Right renal cortex interstitium (tissue), 3 donors: Measurements from ENCODE around the gene ANHX. TPM values are rescaled to one million over a fixed set of nuclear protein-coding genes. Genes with fewer than 3 reads are reported as not detected.
"Not testable (repeated sequence)": the region's sequence is repeated elsewhere in the genome, so short reads cannot be mapped to it uniquely, and the experiment has no call there.

Source experiments
- DNase-seq, 3 donors: peaks; one replicate each; pipeline ENCODE4 v3.0.0-alpha.2; 2013; ENCODE audit warnings: low read depth in 3 of 3, low spot score in 2 of 3
- polyA plus RNA-seq, 3 donors: library from polyadenylated mRNA; unstranded; fragments of 120-200 nt; gene quantifications; one replicate each; pipeline ENCODE4 v1.2.1, GENCODE V29; 2013; ENCODE audit not compliant: insufficient read length in 3 of 3

Gene ANHX
- polyA plus RNA-seq = not detected

DNA sequence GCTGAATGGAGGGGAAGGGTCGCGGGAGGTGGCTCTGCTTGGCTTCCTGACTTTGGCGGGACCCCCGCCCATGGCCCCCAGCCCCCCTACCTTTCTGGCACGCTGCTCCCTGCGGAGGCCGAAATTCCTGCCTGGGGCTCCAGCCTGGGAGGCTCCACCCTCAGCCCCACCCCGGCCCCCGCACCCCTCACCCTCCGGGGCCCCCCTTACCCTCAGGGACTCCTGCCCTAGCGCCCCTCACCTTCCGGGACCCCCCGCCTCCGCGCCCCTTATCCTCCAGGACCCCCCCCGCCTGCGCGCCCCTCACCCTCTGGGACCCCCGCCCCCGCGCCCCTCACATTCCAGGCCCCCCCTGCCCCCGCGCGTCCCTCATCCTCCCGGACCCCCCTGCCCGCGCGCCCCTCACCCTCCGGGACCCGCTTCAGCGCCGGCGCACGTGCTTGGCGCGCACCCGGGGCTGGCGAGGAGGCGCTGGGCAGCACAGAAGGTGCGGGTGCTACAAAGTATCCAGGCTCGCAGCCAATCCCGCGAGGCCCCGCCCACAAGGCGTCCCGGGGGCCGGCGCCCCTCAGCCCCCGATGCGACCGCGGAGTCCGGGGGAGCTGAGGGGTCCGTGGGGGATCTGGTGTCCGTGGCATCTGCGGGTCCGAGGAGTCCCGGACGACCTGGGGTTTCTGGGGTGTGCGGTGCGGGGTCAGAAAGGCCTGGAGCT, at the start of gene ANHX:
TSS of gene ANHX (minus strand) at position 477 of the 712 bp plus-strand sequence. CDS start 1,521 bp downstream, outside the sequence.
- no peak for DNase-seq

DNA sequence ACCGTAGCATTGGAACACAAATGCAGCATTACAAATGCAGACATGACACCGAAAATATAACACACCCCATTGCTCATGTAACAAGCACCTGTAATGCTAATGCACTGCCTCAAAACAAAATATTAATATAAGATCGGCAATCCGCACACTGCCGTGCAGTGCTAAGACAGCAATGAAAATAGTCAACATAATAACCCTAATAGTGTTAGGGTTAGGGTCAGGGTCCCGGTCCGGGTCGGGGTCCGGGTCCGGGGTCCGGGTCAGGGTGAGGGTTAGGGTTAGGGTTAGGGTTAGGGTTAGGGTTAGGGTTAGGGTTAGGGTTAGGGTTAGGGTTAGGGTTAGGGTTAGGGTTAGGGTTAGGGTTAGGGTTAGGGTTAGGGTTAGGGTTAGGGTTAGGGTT, 29.0 kb upstream of the ANHX start:
- not testable (repeated sequence) for DNase-seq

DNA sequence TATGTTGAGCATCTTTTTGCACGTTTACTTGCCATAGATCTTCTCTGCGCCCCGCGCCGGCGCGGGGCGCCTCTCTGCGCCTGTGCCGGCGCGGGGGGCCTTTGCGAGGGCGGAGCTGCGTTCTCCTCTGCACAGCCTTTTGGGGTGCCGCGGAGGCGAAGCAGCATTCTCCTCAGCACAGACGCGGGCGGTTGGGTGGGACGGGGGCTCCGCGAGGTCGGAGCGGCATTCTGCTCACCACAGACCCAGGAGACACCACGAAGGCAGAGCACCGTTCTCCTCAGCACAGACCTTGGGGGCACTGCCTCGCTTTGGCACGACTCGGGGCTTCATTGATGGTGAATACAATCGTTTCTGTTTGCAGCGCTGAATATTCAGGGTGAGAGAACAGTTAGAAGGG, 28.5 kb upstream of the ANHX start:
- no peak for DNase-seq

DNA sequence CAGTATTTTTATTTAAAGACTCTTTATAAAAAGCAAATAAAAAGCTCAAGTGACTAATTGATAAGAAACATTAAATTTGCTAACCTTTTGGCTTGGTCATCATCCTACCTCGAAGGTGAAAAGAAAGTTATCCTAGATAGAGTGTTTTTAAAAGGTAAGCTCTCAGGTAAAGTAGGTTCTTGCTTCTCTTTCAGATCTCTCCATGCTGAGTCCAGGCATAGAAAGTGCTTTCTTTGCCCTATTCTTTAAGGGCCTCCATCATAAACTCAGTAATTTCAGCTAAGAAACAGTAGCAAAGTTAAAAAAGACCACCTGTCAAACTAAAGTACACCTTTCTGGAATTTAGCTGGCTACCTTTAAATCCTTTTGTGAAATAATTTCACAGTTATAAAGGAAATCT, 20.6 kb upstream of the ANHX start:
- no peak for DNase-seq

DNA sequence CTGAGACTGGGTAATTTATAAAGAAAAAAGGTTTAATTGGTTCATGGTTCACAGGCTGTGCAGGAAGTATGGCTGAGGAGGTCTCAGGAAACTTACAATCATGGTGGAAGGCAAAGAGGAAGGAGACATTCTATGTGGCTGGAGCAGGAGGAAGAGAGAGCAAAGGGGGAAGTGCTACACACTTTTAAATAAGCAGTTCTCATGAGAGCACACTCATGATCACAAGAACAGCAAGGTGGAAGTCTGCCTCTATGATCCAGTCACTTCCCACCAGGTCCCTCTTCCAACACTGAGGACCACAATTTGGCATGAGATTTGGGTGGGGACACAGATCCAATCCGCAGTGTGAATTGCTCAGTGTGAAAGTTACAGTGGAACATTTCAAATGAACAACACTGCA, 20.2 kb upstream of the ANHX start:
- not testable (repeated sequence) for DNase-seq

DNA sequence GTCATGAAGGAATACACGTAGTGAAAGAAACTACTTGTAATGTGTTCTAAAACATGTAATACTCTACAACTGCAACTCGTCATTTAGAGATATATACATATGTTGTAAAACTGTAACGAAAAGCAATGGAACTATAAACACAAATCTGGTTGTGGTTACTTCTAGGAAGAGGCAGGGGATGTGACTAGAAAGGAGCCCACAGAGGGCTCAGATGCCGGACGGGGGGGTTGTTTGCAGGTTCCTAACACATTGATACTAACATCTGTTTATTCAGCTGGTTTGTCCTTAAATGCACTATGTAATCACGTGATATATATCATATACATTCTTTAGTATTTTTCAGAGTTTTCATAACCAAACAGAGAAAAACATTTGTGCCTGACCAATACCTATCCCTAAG, 16.1 kb upstream of the ANHX start:
- no peak for DNase-seq

DNA sequence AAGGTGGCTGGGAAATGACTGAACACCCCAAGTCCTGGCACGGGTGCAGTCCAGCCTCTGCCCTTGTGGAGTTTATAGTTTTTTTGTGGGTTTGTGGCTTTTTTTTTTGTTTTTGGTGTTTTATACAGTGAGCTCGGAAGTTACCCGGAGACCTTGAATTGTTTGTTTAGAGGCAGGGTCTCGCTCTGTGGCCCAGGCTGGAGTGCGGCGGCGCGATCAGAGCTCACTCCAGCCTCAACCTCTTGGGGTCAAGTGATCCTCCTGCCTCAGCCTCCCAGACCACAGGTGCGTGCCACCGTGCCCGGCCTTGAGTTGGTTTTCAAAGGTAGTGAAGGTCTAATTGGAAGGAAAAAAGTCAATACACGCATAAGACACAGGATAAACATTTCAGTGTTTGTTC, 879 bp upstream of the ANHX start:
- DNase-seq = no peak

DNA sequence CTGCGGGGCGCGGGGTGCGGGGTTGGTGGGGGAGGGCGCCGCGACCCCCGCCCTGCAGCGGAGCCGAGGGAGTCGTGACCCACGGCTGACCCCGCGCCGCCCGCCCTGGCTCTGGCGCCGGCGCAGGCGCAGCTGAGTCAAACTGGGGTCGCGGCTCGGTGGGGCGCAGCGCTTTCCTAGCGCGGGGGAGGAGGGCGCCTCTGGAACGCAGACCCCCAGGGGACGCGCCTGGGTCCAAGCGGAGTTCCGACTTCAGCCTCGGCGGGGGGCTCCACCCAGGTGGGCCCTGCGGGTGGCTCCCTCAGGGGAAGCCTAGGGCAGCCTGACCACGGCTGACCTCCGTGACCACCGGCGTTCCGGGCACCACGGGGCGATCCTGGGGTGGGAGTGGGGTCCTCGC, 467 bp upstream of the ANHX start:
- DNase-seq = no peak

DNA sequence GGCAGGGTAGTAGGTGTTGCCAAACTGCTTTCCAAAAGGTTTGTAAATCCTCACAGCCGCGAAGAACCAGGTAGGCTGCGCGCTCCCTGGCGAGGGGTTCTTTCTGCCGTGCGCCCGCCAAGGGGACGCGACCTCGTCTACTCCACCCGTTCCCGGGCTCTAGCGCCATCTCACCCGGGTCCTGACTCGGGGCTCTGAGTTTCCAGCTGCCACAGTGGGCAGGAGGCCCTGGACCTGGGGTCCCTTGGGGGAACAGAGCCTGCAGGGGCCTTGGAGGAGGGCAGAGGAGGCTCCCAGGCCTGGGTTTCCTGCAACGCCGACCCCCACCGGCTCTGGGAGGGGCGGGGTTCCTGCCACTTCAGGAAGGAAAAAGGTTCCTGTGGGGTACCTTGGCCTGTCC, 706 bp downstream of the ANHX start:
- no peak for DNase-seq

DNA sequence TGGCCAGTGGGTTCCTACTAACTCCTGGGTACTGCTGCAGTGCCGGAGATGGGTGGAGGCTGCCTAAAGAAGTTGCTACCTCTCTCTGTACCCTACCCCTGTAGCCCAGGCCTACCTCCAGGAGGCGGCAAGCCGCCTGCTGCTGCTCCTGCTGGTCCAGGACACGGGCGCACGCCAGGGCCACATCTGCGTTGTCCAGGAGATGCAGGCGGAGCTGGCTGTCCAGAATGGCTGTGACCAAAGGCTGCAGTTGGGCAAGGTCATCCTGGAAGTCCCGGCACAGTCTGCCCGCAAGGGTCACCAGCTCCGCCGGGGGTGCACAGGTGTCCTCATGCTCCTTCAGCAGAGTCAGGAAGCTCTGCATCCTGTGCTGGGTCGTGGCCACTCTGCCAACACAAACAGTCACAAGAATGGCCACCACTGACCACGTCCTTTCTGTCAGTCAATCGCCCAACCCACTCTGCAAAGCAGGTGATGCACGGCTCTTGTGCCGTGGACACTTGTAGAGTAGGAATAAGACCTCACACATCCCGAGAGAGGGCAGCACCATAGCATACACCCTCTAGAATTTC, 1.6 kb downstream of the ANHX start:
- no peak for DNase-seq

DNA sequence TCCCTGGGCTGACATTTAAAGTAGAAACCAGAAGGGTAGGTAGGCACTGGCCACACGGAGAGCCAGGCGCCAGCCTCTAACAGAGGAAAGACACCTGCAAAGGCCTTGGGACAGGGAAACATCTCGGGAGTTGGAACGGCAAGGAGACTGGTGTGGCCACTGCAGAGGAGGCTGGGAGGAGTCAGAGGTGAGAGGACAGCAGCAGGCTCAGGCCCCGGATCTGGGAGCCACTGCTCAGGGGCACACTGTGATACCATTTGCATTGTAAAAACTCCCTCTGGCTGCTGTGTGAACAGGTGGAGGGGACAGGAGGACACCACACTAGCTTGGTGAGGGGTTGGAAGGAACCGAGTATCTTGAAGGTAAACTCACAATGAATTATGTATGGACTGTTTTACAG, 2.7 kb downstream of the ANHX start:
- no peak for DNase-seq

DNA sequence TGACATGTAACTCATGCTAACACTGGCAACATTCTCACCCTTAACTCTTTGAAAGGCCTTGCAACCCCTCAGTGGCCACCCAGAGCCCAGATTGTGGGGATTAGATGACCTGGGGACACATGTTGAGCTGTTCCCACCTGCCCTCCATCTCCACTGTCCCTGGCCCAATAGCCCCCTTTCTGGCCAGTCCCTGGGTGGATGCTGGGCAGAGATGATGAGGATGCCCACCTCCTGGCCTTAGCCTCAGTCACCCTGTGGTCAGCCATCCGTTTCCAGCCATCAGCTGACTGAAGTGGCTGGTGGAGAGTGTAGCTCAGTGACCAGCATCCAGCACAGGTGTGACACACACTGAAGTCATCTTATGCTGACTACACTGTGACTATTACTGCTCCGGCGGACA, 4.7 kb downstream of the ANHX start:
- no peak for DNase-seq

DNA sequence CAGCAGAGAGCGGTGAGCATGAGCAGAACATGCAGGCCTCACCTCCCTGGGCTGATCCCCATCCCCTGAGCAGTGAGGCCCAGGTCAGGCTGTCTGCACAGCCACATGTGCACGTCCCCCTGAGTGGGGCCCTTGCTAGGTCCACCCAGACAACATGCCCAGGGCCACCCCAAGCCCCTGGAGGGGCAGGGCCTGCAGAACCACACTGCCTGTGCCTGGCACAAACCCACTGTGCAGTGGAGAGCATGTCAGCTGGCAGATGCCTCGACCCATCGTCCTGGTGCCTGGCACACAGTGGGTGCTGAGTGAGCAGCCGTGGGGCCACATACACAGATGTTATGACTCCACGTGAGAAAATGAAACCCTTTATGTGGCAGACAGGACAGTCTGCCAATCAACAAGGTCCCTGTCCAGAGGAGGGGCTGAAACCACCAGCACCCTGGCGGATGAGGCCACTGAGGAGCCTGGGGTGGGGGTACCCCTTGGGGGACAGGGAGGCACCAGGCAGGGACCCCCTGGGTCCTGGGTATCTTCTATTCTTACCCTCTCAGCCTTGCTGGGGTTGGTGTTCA, 8.3 kb downstream of the ANHX start:
- no peak for DNase-seq

DNA sequence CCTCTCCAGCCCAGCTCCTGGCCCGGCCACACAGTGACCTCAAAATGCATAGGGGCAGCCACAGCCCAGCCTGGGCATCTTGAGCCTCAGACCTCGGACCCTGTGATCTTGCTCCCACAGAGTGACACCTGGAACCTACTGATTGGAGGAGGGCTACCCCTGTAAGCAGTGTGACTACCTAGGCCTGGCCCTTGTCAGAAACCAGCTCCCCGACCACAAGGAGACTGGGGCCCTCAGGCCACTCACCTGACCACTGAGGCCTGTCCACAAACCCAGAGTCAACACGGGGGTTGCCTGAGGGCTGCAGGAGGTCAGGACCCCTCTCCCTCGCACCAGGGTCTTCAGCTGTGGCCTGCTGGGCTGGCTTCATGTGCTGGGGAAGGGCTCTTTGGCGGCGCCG, 9.0 kb downstream of the ANHX start:
- no peak for DNase-seq

DNA sequence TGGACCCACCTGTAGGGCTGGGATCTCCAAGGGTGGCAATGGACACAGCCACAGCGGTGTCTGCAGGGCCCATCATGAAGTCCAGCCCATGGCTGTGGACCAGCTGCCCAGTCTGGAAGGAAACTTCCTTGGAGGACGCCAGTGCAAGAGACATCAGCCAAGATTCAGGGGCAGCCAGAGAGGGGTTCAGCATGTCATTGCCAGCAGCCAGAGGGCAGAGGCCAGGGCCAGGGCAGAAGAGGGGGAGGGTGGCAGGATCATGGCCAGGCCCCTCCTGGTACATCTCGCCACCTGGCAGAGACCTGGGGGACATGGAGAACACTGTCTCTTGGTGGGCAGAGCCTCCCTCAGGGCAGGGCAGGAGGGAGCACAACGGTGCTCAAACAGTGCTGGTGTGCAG, 10.2 kb downstream of the ANHX start:
- no peak for DNase-seq

DNA sequence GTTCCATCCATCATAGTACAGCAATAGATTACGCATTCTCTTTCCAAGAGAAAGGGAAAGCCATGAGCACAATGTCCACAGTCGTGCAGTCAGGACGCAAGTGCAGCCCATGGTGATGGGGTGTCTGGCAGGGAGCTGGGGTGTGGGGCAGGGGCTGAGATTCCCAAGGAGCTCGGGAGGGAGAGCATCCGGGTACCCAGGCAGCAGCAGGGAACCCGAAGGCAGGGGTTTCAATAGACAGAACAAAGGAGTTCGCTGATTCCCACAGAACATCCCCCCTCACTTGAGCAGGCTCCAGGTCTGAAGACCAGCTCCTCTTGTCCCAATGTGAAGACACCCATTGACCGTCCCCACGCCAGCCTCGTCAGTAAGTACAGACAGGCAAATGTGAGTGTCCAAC, 13.5 kb downstream of the ANHX start:
- DNase-seq = no peak

DNA sequence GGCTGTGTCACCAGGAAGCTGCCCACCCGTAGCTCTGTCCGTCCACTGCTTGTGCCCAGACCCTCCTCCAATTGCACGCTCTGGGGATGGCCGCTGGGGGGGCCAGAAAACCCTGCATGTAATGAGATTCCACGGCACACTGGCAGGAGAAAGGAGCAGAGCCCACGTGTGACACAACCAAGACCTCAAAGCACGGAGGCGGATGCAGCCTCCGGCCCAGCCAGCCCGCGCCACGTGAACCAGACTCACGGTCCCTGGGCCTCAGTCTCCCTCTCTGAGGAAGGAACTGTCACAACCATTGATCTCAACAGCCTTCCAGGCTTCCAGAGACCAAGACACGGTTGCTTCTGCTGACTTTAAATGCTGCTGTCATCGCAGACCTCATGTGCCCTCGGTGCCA, 14.4 kb downstream of the ANHX start:
- no peak for DNase-seq

DNA sequence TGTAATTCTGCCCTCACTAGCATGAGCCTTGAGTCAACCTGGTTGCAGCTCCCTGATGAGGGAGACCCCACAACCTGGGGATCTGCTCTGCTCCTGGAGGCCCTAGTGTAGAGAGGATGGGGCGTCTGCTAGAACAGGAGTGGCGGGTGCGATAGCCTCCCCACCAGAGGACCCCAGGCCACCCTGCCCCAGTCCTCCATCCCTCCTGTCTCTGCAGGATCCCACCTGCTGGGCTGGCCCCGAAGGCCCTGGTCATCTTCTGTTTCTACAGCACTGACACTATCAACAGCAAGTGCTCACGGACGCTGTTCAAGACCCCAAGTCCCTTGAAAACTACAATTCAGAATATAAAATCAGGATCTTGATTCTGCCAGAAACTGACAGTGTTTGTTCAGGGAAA, 15.2 kb downstream of the ANHX start:
- DNase-seq = no peak

DNA sequence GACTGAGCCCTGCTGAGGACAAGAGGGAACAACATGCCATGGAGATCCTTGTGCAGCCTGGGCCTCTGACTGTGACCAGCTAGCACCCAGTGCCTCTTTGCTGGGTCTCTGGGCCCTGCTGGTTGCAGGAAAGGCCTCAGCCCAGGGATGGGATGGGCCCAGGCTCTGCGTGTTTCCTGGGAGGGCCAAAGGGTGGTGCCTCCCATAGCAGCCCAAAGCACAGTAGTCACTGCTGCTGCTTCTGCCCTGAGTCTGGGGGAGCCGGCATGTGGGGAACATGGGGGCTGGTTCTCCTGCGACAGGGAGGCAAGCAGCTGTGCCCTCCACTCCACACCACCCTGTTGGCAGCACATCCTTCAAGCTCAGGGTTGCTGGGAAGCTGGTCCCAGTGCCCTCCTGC, 18.5 kb downstream of the ANHX start:
- DNase-seq = no peak

DNA sequence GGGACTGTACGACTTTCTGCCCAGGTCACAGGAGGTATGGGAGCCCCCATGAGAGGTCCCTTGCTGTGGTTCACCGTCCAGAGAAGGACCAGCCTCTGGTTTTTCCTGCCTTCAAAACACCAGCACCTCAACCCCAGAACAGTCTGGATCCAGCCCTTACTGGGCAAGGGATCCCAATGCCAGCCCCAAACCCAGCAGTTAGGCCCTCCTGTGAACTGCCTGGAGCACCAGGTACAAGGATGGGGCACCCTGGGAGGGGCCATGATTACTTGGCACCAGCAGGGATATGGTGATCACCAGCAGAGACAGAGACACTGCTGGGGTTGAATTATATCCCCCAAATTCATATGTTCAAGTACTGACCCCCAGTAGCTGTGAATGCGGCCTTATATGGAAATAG, 20.0 kb downstream of the ANHX start:
- no peak for DNase-seq

DNA sequence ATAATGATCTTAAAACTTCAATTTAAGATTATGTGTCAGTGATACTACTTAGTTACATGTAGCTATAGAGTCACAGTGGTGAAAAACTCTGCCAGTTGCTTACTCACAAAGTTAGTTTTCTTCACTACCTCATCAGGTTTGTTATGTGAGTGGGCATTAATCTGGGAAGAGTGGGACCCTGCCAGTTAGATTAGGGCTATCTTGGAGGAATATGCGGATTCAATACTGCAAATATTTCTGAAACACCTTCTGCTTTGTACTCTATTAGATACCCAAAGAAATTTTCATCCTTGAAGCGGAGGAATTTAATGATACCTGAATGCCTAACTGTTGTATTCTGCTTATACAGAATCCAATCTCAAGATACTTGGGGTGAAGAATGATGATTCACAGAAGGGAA, 29.3 kb downstream of the ANHX start:
- DNase-seq = no peak

DNA sequence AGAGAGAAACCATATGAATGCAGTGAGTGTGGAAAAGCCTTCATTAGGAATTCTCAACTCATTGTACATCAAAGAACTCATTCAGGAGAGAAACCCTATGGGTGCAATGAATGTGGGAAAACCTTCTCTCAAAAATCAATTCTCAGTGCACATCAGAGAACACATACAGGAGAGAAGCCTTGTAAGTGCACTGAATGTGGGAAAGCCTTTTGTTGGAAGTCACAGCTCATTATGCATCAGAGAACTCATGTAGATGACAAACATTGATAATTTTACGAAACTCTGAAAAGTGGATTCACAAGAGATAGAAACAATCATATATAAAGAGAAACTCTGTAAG, 31.4 kb downstream of the ANHX start:
- no peak for DNase-seq
